22Rv1 (cell line): ENCODE measurements around the gene SLC6A9.

ENCODE experiments used
- CTCF ChIP-seq: fragments of 450-650 bp; IDR thresholded peaks from 2 replicates; pipeline ENCODE4 v1.5.1; 2017; ENCODE audit warnings: mild to moderate bottlenecking
- ZFX ChIP-seq: fragments of 450-650 bp; IDR thresholded peaks from 2 replicates; pipeline ENCODE4 v1.6.1; 2017; ENCODE audit warnings: antibody characterized with exemption, borderline replicate concordance

DNA sequence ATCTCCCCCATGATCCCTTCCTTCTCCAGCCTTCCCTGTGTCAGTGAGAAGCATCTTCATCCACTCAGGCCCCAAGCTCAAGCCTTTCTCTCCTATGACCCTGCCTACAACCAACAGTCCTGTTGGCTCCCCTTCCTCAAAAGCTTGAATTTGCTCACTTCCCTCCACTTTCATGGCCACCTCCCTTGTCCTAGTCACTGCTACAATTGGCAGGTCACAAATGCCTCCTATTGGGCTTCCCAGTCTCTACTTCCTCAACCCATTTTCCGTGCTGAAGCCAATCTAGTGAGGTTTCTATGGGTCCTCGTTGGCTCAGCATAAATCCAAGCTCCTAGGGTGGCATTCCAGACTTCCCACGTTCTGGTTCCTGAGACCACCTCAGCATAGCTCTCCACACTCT, 40.2 kb upstream of the SLC6A9 start:
- TF ChIP-seq CTCF (no peak), ZFX (no peak)
